VCaP (cell line): ENCODE measurements around the gene ACSM2B.
"Not testable (repeated sequence)": the region's sequence is repeated elsewhere in the genome, so short reads cannot be mapped to it uniquely, and the experiment has no call there.

Experiments used
- H3K27ac ChIP-seq: fragments of 450-650 bp; 2 replicates; pipeline ENCODE4 v1.5.1; 2017
- CTCF ChIP-seq: fragments of 450-650 bp; conservative IDR thresholded peaks from 2 replicates; pipeline ENCODE4 v1.5.1; 2017; ENCODE audit warnings: mild to moderate bottlenecking, moderate library complexity

ACSM2B gene

GRCh38 chr16:20576145-20576544, at the start of gene ACSM2B:
ACSM2B (minus strand) TSS chr16:20576367; CDS start chr16:20564845, 11,522 bp downstream.
- not testable (repeated sequence) for H3K27ac ChIP-seq

GRCh38 chr16:20624882-20625807, 49.0 kb upstream of the ACSM2B start:
- TF ChIP-seq CTCF: no peak

GRCh38 chr16:20624205-20624604, 48.0 kb upstream of the ACSM2B start:
- H3K27ac ChIP-seq: no peak overlapping the region
- TF ChIP-seq CTCF: no peak

More at GRCh38 chr16:20624882-20625807, 49.0 kb upstream of the ACSM2B start:
- H3K27ac ChIP-seq: no peak overlapping the region

GRCh38 chr16:20622498-20622870, 46.3 kb upstream of the ACSM2B start:
- no peak overlapping the region for H3K27ac ChIP-seq
- no peak for TF ChIP-seq CTCF

- no peak overlapping the region for H3K27ac ChIP-seq
- TF ChIP-seq CTCF: no peak
These were observed 45.2 kb upstream of the ACSM2B start for GRCh38 chr16:20621406-20621805.

- TF ChIP-seq CTCF: no peak
- no peak overlapping the region for H3K27ac ChIP-seq
These were observed 44.6 kb upstream of the ACSM2B start for GRCh38 chr16:20620770-20621169.

- H3K27ac ChIP-seq: no peak overlapping the region
- TF ChIP-seq CTCF: no peak
These were observed 43.8 kb upstream of the ACSM2B start for GRCh38 chr16:20620003-20620402.

- no peak for TF ChIP-seq CTCF
- no peak overlapping the region for H3K27ac ChIP-seq
These were observed 41.1 kb upstream of the ACSM2B start for GRCh38 chr16:20617271-20617670.
